ENCODE measurements around the gene CDCA5. TPM values are rescaled to one million over a fixed set of nuclear protein-coding genes. Genes with fewer than 3 reads are reported as not detected.

CDCA5 gene
- total RNA-seq, 2 experiments from 2014 or later = 0.77 to 0.84 TPM

- intact Hi-C loops (cut with DNase I, micrococcal nuclease) = no loop called here
- Mint-ChIP-seq H3K4me3 (no peak overlapping the region), H3K36me3 (ENCODE audit: low read depth) (no peaks in the 10 kb centered on the region), H3K4me1 (ENCODE audit: low read depth) (no peaks in the 10 kb centered on the region), H3K27me3 (no peaks in the 10 kb centered on the region), H3K27ac (no peak overlapping the region), H3K9me3 (no peaks in the 10 kb centered on the region)
- ChIA-PET CTCF (no interaction called here), POLR2A (no interaction called here)
- no peaks in the 10 kb centered on the region for H3K36me3 ChIP-seq (ENCODE audit: insufficient read depth, low read length)
- no peak for ATAC-seq (ENCODE audit: poor library complexity)
- TF ChIP-seq, protein P1, sequence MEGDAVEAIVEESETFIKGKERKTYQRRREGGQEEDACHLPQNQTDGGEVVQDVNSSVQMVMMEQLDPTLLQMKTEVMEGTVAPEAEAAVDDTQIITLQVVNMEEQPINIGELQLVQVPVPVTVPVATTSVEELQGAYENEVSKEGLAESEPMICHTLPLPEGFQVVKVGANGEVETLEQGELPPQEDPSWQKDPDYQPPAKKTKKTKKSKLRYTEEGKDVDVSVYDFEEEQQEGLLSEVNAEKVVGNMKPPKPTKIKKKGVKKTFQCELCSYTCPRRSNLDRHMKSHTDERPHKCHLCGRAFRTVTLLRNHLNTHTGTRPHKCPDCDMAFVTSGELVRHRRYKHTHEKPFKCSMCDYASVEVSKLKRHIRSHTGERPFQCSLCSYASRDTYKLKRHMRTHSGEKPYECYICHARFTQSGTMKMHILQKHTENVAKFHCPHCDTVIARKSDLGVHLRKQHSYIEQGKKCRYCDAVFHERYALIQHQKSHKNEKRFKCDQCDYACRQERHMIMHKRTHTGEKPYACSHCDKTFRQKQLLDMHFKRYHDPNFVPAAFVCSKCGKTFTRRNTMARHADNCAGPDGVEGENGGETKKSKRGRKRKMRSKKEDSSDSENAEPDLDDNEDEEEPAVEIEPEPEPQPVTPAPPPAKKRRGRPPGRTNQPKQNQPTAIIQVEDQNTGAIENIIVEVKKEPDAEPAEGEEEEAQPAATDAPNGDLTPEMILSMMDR (IDR thresholded peaks at IDR 0.05) = no peak
- no peak overlapping the region for H3K4me3 ChIP-seq (ENCODE audit: low read length)
- H3K27ac ChIP-seq (ENCODE audit: low read depth in 1 of 2, low read length in 2 of 2) = no peak overlapping the region
- no peak for DNase-seq
- no peaks in the 10 kb centered on the region for H3K4me1 ChIP-seq (ENCODE audit: insufficient read depth, low read length)
- H3K27me3 ChIP-seq (ENCODE audit: control insufficient read depth in 1 of 2, insufficient read depth in 2 of 2, low read length in 2 of 2) = no peaks in the 10 kb centered on the region
- H3K9me3 ChIP-seq (ENCODE audit: control insufficient read depth in 1 of 2, insufficient read depth in 1 of 2, low read length in 2 of 2) = no peaks in the 10 kb centered on the region
Measured at GRCh38 chr11:65066315-65066714, 17.5 kb downstream of the CDCA5 start.

DNA sequence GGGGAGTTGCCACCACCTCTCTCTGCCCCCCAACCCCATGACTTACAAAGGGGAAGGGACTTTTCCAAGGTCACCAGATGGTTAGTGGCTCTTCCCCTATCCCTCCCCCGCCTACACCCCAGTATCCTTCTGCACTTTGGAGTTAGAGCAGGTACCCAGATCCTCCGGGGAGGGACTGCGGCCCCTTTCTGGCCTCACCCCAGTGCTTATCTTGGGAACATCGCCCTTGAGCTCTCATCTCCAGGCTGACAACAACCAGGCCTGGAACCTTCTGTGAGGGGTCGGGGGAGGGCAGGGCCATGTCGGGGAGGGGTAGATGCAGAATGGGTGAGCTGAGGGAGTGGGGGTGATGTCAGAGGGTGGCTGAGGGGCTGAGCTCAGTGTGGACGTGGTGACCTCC, 18.0 kb downstream of the CDCA5 start:
- Mint-ChIP-seq H3K27ac (no peak overlapping the region), H3K9me3 (no peaks in the 10 kb centered on the region), H3K27me3 (no peaks in the 10 kb centered on the region), H3K4me3 (no peak overlapping the region), H3K4me1 (ENCODE audit: low read depth) (no peaks in the 10 kb centered on the region), H3K36me3 (ENCODE audit: low read depth) (no peaks in the 10 kb centered on the region)
- no peaks in the 10 kb centered on the region for H3K4me1 ChIP-seq (ENCODE audit: insufficient read depth, low read length)
- no peaks in the 10 kb centered on the region for H3K9me3 ChIP-seq (ENCODE audit: control insufficient read depth in 1 of 2, insufficient read depth in 1 of 2, low read length in 2 of 2)
- TF ChIP-seq, protein P1 (IDR thresholded peaks at IDR 0.05) = no peak
- ChIA-PET POLR2A (no interaction called here), CTCF (no interaction called here)
- H3K27ac ChIP-seq (ENCODE audit: low read depth in 1 of 2, low read length in 2 of 2) = no peak overlapping the region
- intact Hi-C loops (cut with DNase I, micrococcal nuclease) = no loop called here
- H3K27me3 ChIP-seq (ENCODE audit: control insufficient read depth in 1 of 2, insufficient read depth in 2 of 2, low read length in 2 of 2) = no peaks in the 10 kb centered on the region
- ATAC-seq (ENCODE audit: poor library complexity) (no peak), DNase-seq (no peak)
- no peaks in the 10 kb centered on the region for H3K36me3 ChIP-seq (ENCODE audit: insufficient read depth, low read length)
- no peak overlapping the region for H3K4me3 ChIP-seq (ENCODE audit: low read length)

GRCh38 chr11:65064847-65065240, 19.0 kb downstream of the CDCA5 start:
- Histone ChIP-seq H3K4me1 (ENCODE audit: insufficient read depth, low read length) (peaks cover 5% of the 10 kb centered on the region), H3K4me3 (ENCODE audit: low read length) (no peak overlapping the region), H3K9me3 (ENCODE audit: control insufficient read depth in 1 of 2, insufficient read depth in 1 of 2, low read length in 2 of 2) (no peaks in the 10 kb centered on the region), H3K27me3 (ENCODE audit: control insufficient read depth in 1 of 2, insufficient read depth in 2 of 2, low read length in 2 of 2) (no peaks in the 10 kb centered on the region), H3K36me3 (ENCODE audit: insufficient read depth, low read length) (no peaks in the 10 kb centered on the region), H3K27ac (ENCODE audit: low read depth in 1 of 2, low read length in 2 of 2) (no peak overlapping the region)
- ChIA-PET POLR2A (no interaction called here), CTCF (no interaction called here)
- H3K9me3 Mint-ChIP-seq = no peaks in the 10 kb centered on the region
- DNase-seq (no peak), ATAC-seq (ENCODE audit: poor library complexity) (no peak)
- no peaks in the 10 kb centered on the region for H3K27me3 Mint-ChIP-seq
- no peak overlapping the region for H3K4me3 Mint-ChIP-seq
- TF ChIP-seq, protein P1 (IDR thresholded peaks at IDR 0.05) = no peak
- intact Hi-C loops (cut with DNase I, micrococcal nuclease) = no loop called here
- H3K27ac Mint-ChIP-seq = no peak overlapping the region
- no peaks in the 10 kb centered on the region for H3K36me3 Mint-ChIP-seq (ENCODE audit: low read depth)
- H3K4me1 Mint-ChIP-seq (ENCODE audit: low read depth) = no peaks in the 10 kb centered on the region

All from CD4-positive, alpha-beta T cell (primary cell).